Mucosa of gallbladder (tissue), 1 donor: ENCODE data around the gene KRTAP12-4. TPM values are rescaled to one million over a fixed set of nuclear protein-coding genes. Genes with fewer than 3 reads are reported as not detected.
"Not testable (repeated sequence)": the region's sequence is repeated elsewhere in the genome, so short reads cannot be mapped to it uniquely, and the experiment has no call there.

Experiments used
- DNase-seq: peaks from one replicate; pipeline ENCODE4 v3.0.0-alpha.2; 2020; ENCODE audit warnings: low spot score
- total RNA-seq: library from RNA; stranded (reverse); gene quantifications from one replicate; pipeline ENCODE4 v1.2.1, GENCODE V29; 2021
- donor health status: DM: no; HTN: no; CAD: no.

KRTAP12-4 gene
- total RNA-seq, 1 donor from 2014 or later = not detected

DNA sequence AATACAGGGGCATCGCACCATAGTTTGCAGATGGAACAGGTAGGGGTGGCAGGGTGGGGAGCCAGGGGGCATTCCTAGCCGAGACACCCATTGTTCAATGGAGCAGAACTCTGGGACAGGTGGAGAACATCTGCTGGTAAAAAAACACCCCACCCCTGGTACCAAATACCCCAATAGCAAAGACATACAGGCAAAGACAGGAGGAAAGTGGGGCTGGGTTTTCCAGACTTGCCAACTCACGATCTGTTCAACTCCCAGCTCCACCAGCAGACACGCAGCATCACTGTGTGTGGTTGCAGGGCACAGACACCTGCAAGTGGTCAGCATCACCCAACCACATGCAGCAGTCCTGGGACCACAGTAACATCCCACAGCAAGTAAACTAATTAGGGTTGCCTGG, 42.9 kb downstream of the KRTAP12-4 start:
- no peak for DNase-seq

DNA sequence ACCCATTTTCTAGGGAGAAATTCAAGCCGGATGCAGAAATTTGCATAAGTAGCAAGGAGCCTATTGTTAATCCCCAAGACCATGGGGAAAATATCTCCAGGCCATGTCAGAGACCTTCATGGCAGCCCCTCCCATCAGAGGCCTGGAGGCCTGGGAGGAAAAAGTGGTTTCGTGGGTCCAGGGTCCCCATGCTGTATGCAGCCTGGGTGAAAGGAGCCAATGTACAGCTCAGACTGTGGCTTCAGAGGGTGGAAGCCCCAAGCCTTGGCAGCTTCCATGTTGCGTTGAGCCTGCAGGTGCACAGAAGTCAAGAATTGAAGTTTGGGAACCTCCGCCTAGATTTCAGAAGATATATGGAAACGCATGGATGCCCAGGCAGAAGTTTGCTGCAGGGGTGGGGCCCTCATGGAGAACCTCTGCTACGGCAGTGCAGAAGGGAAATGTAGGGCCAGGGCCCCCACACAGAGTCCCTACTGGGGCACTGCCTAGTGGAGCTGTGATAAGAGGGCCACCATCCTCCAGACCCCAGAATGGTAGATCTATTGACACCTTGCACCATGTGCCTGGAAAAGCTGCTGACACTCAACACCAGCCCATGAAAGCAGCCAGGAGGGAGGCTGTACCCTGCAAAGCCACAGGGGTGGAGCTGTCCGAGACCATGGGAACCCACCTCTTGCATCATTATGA, 44.2 kb downstream of the KRTAP12-4 start:
- DNase-seq = not testable (repeated sequence)

DNA sequence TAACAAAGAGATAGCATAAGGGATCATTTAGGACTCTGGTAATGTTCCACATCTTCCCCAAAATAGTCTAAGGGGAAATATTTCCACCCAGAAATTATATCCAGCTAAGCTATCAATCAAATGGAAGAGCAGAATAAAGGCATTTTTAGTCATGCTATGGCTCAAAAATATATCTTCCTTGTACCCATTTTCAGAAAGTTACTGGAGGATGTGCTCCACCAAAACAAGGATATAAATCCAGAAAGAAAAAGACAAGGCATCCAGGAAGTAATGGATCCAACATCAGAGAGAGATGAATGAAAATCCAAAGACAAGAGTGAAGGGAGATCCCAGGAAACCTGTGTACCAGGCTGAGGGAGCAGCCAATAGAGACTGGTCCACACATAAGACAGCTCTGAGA, 45.3 kb downstream of the KRTAP12-4 start:
- DNase-seq = no peak

DNA sequence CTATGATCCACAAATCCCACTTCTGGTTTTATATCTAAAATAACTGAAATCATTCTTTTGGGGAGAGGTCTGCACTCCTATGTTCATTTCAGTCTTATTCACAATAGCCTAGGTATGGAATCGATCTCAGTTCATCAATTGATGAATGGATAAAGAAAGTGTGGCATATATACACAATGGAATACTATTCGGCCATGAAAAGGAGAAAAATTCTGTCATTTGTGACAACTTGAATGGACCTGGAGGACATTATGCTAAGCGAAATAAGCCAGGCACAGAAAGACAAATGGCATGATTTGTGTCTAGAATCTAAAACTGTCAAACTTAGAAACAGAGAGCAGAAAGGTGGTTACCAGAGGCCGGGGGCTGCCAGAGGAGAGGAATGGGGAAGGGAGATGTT, 48.0 kb downstream of the KRTAP12-4 start:
- no peak for DNase-seq

Other genes with a start within 250 kb of the KRTAP12-4 start
- 15.6 TPM for gene LRRC3, start 199.1 kb downstream of the KRTAP12-4 start, total RNA-seq
- not detected for gene KRTAP10-1, start 114.5 kb downstream of the KRTAP12-4 start, total RNA-seq
- not detected for gene KRTAP10-2, start 103.2 kb downstream of the KRTAP12-4 start, total RNA-seq
- not detected for gene KRTAP10-3, start 95.9 kb downstream of the KRTAP12-4 start, total RNA-seq
- not detected for gene KRTAP10-4, start 80.9 kb downstream of the KRTAP12-4 start, total RNA-seq
- not detected for gene KRTAP10-5, start 74.1 kb downstream of the KRTAP12-4 start, total RNA-seq
- not detected for gene KRTAP10-6, start 62.2 kb downstream of the KRTAP12-4 start, total RNA-seq
- not detected for gene KRTAP10-7, start 54.1 kb downstream of the KRTAP12-4 start, total RNA-seq
- gene KRTAP10-8, start 42.6 kb downstream of the KRTAP12-4 start, total RNA-seq = not detected
- not detected for gene KRTAP10-9, start 27.6 kb downstream of the KRTAP12-4 start, total RNA-seq
- gene KRTAP10-10, start 17.3 kb downstream of the KRTAP12-4 start, total RNA-seq = not detected
- gene KRTAP10-11, start 8.2 kb downstream of the KRTAP12-4 start, total RNA-seq = not detected
- not detected for gene KRTAP12-3, start 3.3 kb upstream of the KRTAP12-4 start, total RNA-seq
- not detected for gene KRTAP12-2, start 12.3 kb upstream of the KRTAP12-4 start, total RNA-seq
- not detected for gene KRTAP12-1, start 27.5 kb upstream of the KRTAP12-4 start, total RNA-seq
- gene KRTAP10-12, start 42.5 kb upstream of the KRTAP12-4 start, total RNA-seq = not detected
- 0.06 TPM for gene TSPEAR, start 56.9 kb upstream of the KRTAP12-4 start, total RNA-seq
- gene UBE2G2, start 147.2 kb upstream of the KRTAP12-4 start, total RNA-seq = 74.4 TPM
- 70.5 TPM for gene SUMO3, start 163.4 kb upstream of the KRTAP12-4 start, total RNA-seq
- 295 TPM for gene PTTG1IP, start 219.0 kb upstream of the KRTAP12-4 start, total RNA-seq